ENCODE data around the gene GLT8D2.

GRCh38 chr12:103994235-103994634 is 55.8 kb downstream of the GLT8D2 start:
- TF ChIP-seq POLR2A (IDR thresholded peaks at IDR 0.05) (no peak), CTCF (IDR thresholded peaks at IDR 0.05 in 4 of 5, conservative IDR thresholded peaks at IDR 0.05 in 1 of 5) (no peak)
